Measurements from ENCODE around the gene BTBD7. TPM values are rescaled to one million over a fixed set of nuclear protein-coding genes. Genes with fewer than 3 reads are reported as not detected.
A peak's percentile ranks its signal among the peaks of the same experiment; 100 is the strongest.

BTBD7 gene
- total RNA-seq, 1 experiment from 2014 or later: 24.7 TPM

DNA sequence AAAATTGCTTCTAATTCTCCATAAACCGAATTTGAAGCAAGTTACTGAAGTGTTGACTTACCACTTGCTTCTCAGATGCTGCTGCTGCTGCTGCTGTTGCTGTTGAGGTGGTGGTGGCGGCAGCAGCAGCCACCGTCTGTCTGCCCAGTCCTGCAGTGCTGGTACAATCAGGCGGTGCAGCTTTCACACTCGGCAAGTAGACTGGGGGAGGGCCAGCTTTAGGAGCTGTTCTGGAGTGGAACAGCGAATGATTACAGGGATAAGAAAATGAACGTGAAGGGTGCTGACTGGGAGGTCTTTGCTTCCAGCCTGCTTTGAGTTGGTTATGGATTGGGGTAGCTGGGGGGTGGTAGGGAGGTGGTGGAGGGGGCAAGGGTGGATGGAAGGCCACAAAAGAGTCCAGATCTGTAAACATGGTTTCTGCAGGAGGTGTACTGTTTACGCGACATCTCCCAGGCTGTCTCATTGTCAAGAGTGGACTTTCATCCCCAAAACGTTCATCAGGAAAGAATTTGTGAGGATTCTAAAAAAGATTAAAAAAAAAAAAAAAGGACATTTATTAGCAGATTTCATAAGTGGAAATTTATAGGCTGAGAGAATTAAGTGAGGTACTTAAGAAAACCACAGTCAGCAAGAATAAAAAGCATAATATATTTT, 86.9 kb downstream of the BTBD7 start:
- Histone ChIP-seq H3K4me3 (ENCODE audit: low read depth in 2 of 2, low read length in 2 of 2) (no peak overlapping the region), H3K36me3 (ENCODE audit: control insufficient read depth, insufficient read depth, low read length) (peaks cover 3% of the 10 kb centered on the region; the same call in 1 of the 2 replicates), H3K9me3 (ENCODE audit: control insufficient read depth, insufficient read depth, low read depth, low read length) (no peaks in the 10 kb centered on the region), H3K27me3 (ENCODE audit: control insufficient read depth, insufficient read depth, low read length) (no peaks in the 10 kb centered on the region), H3K27ac (ENCODE audit: low read length) (no peak overlapping the region), H3K4me1 (ENCODE audit: control insufficient read depth, insufficient read depth, low read length) (peaks cover 6% of the 10 kb centered on the region)
- ATAC-seq (no peak), DNase-seq (ENCODE audit: low read depth, low spot score) (no peak)
- POLR2A ChIA-PET: no interaction called here
- no TSS peak for BruUV-seq (replicated peaks)
- in situ Hi-C loops (cut with HindIII; ENCODE audit: low pct_unique_long_range_greater_than_20kb, low sequenced_read_pairs): no loop called here
- CTCF ChIA-PET: no interaction called here
- TF ChIP-seq POLR2AphosphoS5 (IDR thresholded peaks at IDR 0.05; ENCODE audit: low read depth, low read length) (no peak), SIN3A (IDR thresholded peaks at IDR 0.05; ENCODE audit: borderline replicate concordance, insufficient read depth, low read depth, low read length) (no peak), REST (IDR thresholded peaks at IDR 0.05; ENCODE audit: insufficient read depth in 1 of 2, low read depth in 2 of 2, low read length in 1 of 2) (no peak), TCF7L2 (IDR thresholded peaks at IDR 0.05; ENCODE audit: low read depth, low read length) (no peak)
- TF ChIP-seq, protein P1, sequence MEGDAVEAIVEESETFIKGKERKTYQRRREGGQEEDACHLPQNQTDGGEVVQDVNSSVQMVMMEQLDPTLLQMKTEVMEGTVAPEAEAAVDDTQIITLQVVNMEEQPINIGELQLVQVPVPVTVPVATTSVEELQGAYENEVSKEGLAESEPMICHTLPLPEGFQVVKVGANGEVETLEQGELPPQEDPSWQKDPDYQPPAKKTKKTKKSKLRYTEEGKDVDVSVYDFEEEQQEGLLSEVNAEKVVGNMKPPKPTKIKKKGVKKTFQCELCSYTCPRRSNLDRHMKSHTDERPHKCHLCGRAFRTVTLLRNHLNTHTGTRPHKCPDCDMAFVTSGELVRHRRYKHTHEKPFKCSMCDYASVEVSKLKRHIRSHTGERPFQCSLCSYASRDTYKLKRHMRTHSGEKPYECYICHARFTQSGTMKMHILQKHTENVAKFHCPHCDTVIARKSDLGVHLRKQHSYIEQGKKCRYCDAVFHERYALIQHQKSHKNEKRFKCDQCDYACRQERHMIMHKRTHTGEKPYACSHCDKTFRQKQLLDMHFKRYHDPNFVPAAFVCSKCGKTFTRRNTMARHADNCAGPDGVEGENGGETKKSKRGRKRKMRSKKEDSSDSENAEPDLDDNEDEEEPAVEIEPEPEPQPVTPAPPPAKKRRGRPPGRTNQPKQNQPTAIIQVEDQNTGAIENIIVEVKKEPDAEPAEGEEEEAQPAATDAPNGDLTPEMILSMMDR (IDR thresholded peaks at IDR 0.05): no peak
- intact Hi-C loops (cut with micrococcal nuclease; ENCODE audit: unreplicated experiment): no loop called here

DNA sequence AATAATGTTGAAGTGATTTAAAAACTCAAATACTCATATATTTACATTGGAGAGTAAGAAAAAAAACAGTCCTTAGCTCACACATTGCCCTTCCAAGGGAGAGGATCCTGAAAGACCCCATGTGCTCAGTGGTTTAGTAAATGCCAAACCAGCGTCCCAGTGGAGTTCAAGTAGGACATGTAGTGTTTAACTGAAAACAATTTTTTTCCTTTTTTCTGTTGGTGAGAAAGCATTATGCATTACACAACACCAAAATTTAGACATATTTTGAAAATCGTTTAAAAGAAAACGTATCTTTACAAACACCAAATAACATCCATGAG, 92.2 kb downstream of the BTBD7 start:
- no TSS peak for BruUV-seq (replicated peaks)
- ATAC-seq: peak; percentile 60
- POLR2A ChIA-PET: no interaction called here
- intact Hi-C loops (cut with micrococcal nuclease; ENCODE audit: unreplicated experiment) (no loop called here), in situ Hi-C loops (cut with HindIII; ENCODE audit: low pct_unique_long_range_greater_than_20kb, low sequenced_read_pairs) (no loop called here)
- peaks cover 2% of the 10 kb centered on the region; the same call in 1 of the 2 replicates for H3K36me3 ChIP-seq (ENCODE audit: control insufficient read depth, insufficient read depth, low read length)
- H3K4me1 ChIP-seq (ENCODE audit: control insufficient read depth, insufficient read depth, low read length): peaks cover 17% of the 10 kb centered on the region
- no peak for DNase-seq (ENCODE audit: low read depth, low spot score)
- H3K27me3 ChIP-seq (ENCODE audit: control insufficient read depth, insufficient read depth, low read length): no peaks in the 10 kb centered on the region
- H3K27ac ChIP-seq (ENCODE audit: low read length): peak overlapping the region; percentile 70
- TF ChIP-seq, protein P1 (IDR thresholded peaks at IDR 0.05): no peak
- TF ChIP-seq POLR2AphosphoS5 (IDR thresholded peaks at IDR 0.05; ENCODE audit: low read depth, low read length) (no peak), TCF7L2 (IDR thresholded peaks at IDR 0.05; ENCODE audit: low read depth, low read length) (no peak), REST (IDR thresholded peaks at IDR 0.05; ENCODE audit: insufficient read depth in 1 of 2, low read depth in 2 of 2, low read length in 1 of 2) (no peak), SIN3A (IDR thresholded peaks at IDR 0.05; ENCODE audit: borderline replicate concordance, insufficient read depth, low read depth, low read length) (no peak)
- CTCF ChIA-PET: interaction anchor here (1.3 kb wide), 1 partner anchor 19 kb away, joined by 10 read pairs; no protein-coding TSS in a partner anchor
- no peak overlapping the region for H3K4me3 ChIP-seq (ENCODE audit: low read depth in 2 of 2, low read length in 2 of 2)
- no peaks in the 10 kb centered on the region for H3K9me3 ChIP-seq (ENCODE audit: control insufficient read depth, insufficient read depth, low read depth, low read length)

Data from Panc1 (cell line).